NCI-H82 (cell line): ENCODE data around the gene ARHGDIG.

ENCODE experiments used
- DNase-seq: peaks from one replicate; lab custom pipeline; 2025; lab: John Stamatoyannopoulos, UW

ARHGDIG gene

DNA sequence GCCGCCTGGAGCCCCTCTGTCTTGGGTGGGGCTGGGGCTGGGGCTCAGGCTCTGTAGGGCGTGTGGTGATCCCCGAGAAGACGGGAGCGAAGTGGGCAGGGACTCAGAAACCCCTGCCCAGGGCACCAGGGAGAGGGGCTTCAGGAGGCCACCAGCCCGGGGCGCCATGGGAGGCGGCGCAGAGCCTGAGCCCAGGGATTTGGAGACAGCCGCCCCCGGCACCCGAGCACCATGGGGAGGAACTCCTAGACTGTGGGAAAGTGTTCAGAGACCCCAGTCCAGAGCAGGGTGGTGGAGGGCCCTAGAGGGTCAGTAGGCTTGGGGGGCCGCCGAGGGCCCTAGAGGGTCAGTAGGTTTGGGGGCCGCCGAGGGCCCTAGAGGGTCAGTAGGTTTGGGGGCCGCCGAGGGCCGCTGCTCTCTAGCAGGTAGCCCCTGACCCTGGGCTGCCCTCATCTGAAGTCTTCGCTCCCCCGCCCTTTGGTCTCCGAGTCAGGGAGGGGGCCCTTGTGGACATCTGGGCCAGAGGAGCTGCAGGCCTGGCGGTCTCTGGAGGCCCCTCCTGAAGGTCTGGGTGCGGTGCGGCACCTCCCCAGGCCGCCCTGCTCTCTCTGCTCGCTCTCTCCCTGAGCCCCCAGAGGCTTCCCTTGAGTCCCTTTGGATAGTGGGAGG, 734 bp downstream of the ARHGDIG start:
- DNase-seq, result no peak

DNA sequence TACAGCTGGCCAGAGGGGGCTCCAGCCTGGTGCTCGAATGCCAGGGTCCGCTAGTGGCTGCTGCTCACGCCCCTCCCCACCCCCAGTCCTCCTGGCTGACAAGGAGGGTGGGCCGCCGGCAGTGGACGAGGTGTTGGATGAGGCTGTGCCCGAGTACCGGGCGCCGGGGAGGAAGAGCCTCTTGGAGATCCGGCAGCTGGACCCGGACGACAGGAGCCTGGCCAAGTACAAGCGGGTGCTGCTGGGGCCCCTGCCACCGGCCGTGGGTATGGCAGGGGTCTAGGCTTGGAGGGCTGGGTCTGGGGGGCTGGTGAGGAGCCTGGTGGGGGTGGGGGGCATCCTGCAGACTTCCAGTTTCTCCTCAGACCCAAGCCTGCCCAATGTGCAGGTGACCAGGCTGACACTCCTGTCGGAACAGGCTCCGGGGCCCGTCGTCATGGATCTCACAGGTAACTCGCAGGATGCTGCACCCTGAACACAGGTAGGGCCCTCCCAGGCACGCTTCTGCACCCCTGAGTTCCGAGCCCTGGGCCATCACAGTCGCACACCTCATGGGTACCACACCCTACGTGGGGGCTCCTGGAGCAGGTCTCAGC, 1.4 kb downstream of the ARHGDIG start:
- DNase-seq, result no peak

DNA sequence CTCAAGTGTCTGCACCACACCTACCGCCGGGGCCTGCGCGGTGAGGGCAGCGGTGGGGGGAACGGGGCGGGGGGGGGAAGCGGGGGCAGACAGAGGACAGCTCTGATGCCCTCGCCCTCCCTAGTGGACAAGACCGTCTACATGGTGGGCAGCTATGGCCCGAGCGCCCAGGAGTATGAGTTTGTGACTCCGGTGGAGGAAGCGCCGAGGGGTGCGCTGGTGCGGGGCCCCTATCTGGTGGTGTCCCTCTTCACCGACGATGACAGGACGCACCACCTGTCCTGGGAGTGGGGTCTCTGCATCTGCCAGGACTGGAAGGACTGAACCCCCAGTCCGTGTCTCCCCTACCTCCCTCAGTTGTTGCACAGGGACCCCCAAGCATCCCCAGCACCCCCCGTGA, 2.1 kb downstream of the ARHGDIG start:
- no peak for DNase-seq

DNA sequence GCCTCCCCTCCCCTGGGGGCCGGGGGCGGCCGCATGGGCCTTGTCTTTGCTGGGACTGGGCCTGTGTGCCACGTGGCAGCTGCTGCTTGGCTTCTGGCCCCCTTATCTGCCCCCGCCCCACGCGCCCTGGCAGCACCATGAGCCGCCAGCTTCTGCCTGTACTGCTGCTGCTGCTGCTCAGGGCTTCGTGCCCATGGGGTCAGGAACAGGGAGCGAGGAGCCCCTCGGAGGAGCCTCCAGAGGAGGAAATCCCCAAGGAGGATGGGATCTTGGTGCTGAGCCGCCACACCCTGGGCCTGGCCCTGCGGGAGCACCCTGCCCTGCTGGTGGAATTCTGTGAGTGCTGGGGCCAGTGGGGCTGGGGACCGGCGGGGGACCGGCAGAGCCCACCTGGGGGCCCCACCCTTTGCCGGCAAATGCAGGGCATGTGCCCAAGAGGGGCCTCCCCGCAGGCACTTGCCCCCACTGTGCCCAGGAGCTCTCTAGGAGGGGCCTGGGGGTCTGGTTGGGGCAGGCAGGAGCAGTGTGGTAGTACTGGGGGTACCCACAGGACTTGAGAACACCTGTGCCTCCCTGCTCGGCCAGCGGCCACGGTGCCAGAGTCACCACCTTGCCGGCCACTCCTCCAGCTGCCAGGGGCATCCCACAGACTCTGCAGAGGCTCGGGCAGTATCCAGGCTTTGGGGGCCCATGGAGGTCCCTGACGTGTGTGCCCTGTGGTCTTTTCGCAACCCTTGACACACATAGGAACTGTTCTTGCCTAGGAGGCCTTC, 2.8 kb downstream of the ARHGDIG start, which contains the start of gene PDIA2:
TSS of gene PDIA2 (plus strand) at position 132 of the 773 bp plus-strand sequence. CDS start at position 138, 6 bp downstream.
- no peak for DNase-seq

DNA sequence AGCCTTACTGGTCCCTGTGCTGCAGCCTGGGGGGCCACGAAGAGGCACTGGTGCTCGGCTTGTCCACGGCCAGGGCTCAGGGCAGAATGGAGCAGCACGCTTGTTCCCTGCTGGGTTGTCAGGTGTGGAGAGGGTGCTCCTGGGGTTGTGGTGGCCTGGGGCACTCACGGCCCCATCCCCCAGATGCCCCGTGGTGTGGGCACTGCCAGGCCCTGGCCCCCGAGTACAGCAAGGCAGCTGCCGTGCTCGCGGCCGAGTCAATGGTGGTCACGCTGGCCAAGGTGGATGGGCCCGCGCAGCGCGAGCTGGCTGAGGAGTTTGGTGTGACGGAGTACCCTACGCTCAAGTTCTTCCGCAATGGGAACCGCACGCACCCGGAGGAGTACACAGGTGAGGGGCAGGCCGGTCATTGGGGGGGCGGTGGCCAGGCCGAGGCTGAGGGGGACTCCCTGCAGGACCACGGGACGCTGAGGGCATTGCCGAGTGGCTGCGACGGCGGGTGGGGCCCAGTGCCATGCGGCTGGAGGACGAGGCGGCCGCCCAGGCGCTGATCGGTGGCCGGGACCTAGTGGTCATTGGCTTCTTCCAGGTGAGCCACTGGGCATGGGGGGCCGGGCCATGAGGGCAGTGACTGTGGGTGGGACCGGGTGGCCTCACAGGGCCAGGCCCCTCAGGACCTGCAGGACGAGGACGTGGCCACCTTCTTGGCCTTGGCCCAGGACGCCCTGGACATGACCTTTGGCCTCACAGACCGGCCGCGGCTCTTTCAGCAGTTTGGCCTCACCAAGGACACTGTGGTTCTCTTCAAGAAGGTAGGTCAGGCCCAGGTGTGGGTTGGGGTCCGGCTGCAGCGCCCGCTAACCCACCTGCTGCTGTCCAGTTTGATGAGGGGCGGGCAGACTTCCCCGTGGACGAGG, 4.1 kb downstream of the ARHGDIG start:
- no peak for DNase-seq

DNA sequence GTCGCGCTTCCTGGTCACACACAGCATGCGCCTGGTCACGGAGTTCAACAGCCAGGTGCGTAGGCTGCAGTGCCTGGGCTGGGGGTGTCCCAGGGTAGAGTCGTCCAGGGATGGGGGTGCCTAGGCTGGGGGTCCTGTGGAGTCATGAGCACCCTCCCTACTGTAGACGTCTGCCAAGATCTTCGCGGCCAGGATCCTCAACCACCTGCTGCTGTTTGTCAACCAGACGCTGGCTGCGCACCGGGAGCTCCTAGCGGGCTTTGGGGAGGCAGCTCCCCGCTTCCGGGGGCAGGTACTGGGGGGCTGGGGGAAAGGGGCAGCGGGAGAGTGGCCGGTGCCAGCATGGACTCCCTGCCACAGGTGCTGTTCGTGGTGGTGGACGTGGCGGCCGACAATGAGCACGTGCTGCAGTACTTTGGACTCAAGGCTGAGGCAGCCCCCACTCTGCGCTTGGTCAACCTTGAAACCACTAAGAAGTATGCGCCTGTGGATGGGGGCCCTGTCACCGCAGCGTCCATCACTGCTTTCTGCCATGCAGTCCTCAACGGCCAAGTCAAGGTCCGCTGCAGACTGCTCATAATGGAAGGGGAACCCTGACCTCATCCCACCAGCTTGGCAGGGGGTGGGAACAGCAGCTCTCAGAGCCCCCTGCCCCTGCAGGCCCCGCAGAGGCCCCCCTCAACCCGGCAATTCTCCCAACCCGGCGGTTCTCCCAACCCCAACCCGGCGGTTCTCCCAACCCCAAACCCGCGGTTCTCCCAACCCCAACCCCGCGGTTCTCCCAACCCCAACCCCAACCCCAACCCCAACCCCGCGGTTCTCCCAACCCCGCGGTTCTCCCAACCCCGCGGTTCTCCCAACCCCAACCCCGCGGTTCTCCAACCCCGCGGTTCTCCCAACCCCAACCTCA, 5.0 kb downstream of the ARHGDIG start:
- DNase-seq, result no peak

DNA sequence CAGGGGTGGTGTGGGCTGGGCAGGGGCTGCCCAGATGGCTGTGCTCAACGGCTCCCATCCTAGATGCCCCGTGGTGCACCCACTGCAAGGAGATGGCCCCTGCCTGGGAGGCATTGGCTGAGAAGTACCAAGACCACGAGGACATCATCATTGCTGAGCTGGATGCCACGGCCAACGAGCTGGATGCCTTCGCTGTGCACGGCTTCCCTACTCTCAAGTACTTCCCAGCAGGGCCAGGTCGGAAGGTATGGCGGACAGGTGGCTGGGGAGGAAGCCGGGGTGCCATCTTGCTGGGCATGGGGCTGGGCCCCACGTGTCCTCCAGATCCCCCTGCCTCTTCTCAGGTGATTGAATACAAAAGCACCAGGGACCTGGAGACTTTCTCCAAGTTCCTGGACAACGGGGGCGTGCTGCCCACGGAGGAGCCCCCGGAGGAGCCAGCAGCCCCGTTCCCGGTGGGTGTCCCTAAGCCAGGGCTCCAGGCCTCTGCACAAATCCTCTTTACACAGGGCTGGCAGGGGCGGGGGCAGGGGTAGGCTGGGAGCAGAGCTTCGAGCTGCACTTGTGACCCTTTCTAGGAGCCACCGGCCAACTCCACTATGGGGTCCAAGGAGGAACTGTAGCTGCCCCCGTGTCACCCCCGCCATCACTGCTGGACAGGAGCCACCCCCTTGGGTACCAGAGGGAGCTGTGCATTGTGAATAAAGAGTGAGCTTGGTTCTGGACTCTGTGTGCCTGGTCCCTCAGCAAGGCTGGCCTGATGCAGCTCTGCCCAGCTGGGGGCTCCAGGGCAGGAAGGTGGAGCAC, 6.3 kb downstream of the ARHGDIG start:
- DNase-seq, result no peak

DNA sequence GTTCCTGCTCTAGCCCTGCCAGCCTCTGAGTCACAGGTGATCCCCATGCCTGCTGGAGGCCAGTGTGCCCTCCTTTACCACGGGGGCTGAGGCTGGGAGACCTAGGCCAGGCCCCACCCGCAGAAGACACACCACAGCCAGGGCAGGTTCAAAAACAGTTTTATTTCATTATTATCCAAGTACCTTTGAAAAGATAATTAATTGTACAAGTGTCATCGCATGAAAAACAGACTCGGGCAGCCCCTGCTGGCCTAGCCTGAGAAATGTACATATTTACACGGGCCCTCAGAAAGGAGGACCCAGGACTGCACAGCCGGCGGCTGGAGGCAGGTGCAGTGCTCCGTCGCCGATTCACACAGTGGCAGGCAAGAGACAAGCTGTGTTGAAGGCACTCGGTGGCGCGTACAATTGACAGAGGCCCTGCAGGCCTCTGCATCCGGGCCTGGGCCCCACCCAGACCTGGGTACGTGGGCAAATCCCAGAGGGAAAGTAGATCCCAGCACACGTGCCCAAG, 7.0 kb downstream of the ARHGDIG start:
- DNase-seq, result no peak

DNA sequence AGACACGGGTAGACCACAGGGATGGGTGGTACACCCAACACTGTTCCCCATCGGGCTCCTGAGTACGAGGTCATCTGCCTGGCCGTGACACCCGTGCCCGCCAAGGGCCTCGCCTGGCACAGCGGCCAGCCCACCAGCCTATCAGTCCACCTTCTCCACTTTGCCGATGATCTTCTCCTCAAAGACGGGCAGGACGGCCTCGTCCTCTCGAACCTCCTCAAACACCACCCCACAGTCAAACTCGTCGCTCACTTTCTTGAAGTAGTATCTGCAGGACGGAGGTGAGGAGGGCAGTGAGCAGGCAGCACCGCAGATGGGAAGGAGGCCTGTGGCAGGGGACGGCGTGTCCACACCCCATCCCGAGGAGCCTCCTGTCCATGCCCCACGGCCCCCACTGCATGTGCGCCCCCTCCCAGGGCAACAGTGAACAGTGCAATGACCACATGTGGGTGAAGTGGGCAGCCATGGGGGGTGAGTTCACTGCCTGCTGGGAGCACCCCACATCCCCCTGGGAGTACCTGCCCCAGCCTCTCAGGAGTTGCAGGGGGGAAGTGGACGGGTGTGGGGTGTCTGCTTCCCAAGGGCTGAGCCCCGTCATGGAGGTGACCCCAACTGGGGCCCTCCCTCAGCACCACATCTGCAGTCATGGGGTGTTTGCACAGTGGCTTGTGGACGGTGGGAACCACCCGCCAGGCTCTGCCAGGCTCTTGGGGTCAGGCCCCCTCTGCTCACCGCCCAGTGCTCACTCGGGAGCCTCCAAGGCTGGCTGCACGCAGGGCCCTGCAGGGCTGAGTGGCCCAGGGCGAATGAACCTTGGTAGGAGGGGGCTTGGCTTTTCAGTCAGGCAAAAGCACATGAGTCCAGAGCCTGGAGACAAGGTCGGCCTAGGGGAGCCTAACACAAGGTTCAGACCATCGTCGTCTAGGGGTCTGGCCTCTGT, 7.9 kb downstream of the ARHGDIG start:
- no peak for DNase-seq

DNA sequence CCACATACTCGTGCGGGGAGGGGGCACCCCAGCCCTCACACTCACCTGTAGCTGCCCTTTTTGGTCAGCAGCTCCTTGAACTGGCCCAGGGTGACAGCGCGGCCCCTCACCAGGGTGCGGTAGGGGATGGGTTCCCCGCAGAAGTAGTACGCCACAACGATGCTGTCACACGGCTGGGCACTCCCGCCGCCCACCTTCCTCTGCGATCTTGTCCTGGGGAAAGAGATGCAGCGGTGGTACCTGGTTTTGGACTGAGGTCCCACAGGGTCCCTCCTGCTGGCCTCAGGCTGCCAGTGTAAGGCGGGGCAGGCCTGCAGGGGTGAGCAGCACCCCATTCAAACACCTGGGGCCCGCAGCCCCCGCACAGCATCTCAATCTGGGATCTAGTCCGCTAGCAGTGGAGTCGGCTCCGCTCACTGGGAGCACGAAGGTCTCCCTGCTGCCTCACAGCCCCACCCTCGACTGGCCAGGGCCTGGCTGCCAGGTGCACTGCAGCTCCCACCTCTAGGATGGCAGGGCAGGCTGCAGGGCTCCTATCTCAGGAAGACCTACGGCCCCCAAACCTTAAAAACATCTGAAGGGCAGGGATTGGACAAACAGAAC, 9.1 kb downstream of the ARHGDIG start:
- no peak for DNase-seq

DNA sequence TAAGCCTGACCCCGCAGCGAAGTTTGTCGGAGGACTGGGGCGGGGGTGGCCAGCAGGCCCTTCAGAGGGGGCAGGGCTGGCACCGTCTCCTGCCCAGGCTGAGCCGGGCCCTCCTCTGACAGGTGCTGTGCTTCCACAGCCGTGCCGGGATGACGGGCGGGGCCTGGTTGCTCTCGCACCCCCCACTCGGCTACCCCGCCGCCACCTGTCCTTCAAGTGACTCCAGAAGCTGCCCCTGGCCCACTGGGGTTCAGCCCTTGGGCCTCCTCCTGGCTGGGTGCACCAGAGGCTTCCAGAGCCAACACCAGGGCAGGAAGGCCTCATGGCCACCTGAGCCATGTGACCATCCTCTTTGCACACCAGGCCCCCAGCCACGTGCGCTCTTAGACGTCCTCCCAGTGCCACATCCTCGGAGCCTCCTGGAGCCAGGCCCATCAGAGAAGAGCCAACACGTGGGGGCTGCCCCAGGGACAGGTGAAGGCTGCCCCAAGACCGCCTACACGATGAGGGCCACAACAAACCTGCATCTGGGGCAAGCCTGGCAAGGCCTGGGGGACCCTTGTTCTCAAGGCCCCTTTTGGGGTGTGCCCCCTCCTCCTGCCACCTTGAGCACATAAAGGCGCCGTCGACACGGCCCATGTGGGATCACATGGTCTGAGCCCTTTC, 9.8 kb downstream of the ARHGDIG start:
- DNase-seq, result no peak

DNA sequence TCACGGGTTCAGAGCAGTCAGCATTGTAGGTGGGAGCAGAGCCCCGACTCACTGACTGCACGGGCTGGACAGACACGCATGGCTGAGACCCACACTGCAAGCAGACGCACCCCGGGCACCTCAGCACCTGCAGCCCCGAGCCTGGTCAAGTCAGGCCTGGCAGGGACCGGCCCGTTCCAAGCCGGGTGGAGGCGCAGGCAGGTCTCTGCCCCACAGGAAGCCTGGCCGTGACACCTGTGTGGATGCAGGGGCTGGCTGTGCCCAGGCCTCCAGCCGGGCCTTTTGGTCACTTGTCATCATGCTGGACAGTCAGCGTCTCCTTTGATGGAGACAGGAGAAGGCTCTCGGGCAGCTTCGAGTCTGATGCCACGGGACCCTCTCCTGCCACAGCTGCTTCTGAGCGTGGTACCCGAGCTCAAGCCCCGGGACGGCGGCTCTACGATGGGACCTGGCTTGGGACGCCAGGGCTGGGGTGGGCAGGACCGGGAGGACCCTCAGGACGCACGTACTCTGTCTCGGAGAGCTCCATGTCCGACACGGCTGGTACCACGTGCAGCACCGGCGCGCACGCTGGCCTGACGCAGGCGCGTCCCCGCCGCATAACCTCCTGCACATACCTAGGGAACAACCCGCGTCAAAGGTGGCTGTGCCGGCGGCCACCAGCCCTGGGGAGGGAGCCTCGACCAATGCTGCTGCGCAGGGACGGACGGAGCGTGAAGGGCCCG, 10.5 kb downstream of the ARHGDIG start:
- DNase-seq, result no peak

DNA sequence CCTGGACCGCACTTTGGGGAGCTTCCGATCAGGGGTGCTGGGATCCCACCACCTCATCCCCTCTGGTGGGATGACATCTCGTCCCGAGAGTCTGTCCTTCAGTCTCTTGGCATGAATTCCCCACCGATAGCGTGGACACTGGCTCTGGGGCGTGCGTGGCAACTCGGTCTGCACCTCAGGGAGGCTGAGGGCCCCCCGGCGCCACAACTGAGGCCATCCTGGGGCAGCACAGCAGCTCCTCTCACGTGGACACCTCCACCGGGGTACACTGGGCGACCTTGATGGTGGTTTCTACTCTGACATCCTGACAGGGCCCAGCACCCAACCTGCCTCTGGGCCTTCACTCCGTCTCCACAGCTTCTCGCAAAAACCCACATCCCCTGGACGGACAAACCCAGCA, 11.1 kb downstream of the ARHGDIG start:
- no peak for DNase-seq

DNA sequence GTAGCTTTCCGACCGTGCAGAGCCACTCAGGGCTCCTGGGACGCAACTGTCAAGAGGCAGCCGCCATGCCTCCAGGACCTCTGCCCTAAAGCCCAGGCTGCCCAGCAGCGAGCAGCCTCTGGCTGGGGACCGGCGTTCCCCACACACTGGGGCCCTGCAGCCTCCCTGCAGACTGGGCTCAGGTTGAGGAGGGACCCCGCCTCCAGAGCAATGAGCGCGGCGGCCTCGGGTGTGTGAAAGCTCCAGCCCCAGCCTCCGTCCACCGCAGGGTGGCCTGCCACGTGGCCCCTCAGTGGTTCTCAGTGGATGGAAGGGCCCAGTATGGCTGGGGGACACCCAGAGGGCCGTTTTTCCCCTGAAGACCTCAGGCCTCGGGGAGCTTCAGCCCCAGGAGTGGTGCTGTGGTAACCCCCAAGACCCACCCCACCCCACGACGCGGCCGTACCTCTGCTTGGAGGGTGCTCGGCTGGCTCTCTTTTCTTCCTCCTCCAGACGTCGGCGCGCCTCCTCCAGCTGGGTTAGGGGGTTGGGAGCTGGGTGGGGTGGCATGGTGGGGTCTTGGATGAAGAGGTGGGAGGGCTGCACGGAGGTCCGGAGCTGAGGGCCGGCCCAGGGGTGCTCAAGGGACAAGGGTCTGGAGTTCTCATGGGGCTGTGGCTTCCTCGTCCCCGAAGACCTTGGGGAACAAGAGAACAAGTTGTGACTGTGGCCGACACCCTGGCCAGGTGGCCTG, 12.8 kb downstream of the ARHGDIG start:
- no peak for DNase-seq

DNA sequence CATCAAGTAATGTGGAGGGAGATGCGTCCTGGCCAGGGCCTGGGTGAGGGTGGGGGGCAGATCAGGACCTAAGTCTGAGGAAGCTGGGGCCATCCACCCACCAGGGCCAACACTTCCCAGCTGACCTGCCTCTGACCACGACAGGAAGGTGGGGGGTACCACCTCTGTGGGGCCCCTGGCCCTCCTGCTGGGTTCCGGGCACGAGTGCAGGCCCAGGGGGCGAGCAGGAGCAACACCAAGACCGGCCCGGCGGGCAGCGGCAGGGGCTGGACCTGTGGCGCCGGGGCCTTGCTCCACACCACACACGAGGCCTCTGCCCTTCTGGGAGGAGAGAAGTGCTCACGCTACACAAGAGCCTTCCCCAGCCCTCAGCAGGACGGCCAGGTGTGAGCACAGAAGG, 15.9 kb downstream of the ARHGDIG start:
- DNase-seq, result no peak

DNA sequence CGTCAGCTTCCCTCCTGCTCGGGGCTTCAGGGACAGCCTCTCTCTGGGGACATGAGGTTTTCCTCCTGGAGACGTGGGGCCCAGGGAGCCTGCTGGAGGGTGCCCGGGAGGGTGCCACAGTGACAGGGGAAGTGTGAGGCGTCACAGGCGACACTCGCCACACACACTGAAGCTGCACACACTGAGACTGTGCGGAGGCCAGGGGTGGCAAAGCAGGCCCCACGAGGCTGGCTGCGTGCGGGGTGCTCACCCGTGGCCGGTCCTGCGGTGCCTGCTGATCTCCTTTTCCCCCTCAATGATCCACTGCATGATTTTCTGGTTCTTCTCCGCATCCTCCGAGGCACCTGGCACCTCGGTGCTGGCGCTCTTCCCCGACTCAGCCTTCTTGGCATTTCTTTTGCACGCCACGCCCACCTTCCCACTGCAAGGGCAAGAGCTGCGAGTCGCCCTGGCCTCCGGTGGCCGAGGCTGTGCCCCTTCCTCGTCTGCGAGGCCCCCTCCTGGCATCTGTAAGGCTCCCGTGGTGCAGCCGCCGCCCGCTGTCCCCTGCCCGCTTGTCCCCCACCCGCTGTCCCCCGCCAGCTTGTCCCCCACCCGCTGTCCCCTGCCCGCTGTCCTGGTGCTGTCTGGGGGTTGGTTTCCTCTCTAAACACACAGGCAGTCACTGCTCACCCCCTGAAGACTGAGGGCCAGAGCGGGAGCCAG, 16.6 kb downstream of the ARHGDIG start:
- no peak for DNase-seq
